Activated naive CD4-positive, alpha-beta T cell (primary cell): ENCODE results near the gene KLHL29.

ENCODE experiments used
- DNase-seq, 4 experiments: peaks; one replicate each; lab custom pipeline; 2025; lab: John Stamatoyannopoulos, UW

The KLHL29 gene

GRCh38 chr2:23593752-23594459 lies 208.9 kb downstream of the KLHL29 start:
- no peak for DNase-seq

GRCh38 chr2:23594460-23594825 lies 209.5 kb downstream of the KLHL29 start:
- DNase-seq = no peak

- DNase-seq = no peak
Measured at GRCh38 chr2:23595021-23595420, 210.0 kb downstream of the KLHL29 start.

- no peak for DNase-seq
Measured at GRCh38 chr2:23595601-23596251, 210.7 kb downstream of the KLHL29 start.

- DNase-seq = no peak
Measured at GRCh38 chr2:23596316-23596885, 211.4 kb downstream of the KLHL29 start.

GRCh38 chr2:23597687-23598086 lies 212.7 kb downstream of the KLHL29 start:
- no peak for DNase-seq

GRCh38 chr2:23599006-23599405 lies 214.0 kb downstream of the KLHL29 start:
- no peak for DNase-seq

GRCh38 chr2:23599667-23600066 lies 214.7 kb downstream of the KLHL29 start:
- no peak for DNase-seq

- no peak for DNase-seq
Measured at GRCh38 chr2:23600346-23600745, 215.4 kb downstream of the KLHL29 start.

- DNase-seq = no peak
Measured at GRCh38 chr2:23601301-23601965, 216.5 kb downstream of the KLHL29 start.

- no peak for DNase-seq
Measured at GRCh38 chr2:23602116-23602515, 217.1 kb downstream of the KLHL29 start.

- DNase-seq = no peak
Measured at GRCh38 chr2:23603156-23603555, 218.2 kb downstream of the KLHL29 start.

- no peak for DNase-seq
Measured at GRCh38 chr2:23603581-23603980, 218.6 kb downstream of the KLHL29 start.

- no peak for DNase-seq
Measured at GRCh38 chr2:23604731-23605130, 219.8 kb downstream of the KLHL29 start.

GRCh38 chr2:23605236-23605635 lies 220.3 kb downstream of the KLHL29 start:
- no peak for DNase-seq

- DNase-seq = no peak
Measured at GRCh38 chr2:23606196-23606595, 221.2 kb downstream of the KLHL29 start.

- no peak for DNase-seq
Measured at GRCh38 chr2:23606968-23607367, 222.0 kb downstream of the KLHL29 start.

- no peak for DNase-seq
Measured at GRCh38 chr2:23607925-23608324, 222.9 kb downstream of the KLHL29 start.

GRCh38 chr2:23609254-23609653 lies 224.3 kb downstream of the KLHL29 start:
- DNase-seq = no peak

GRCh38 chr2:23611839-23612238 lies 226.9 kb downstream of the KLHL29 start:
- DNase-seq = no peak

GRCh38 chr2:23614701-23615100 lies 229.7 kb downstream of the KLHL29 start:
- no peak for DNase-seq

- DNase-seq = no peak
Measured at GRCh38 chr2:23615216-23616020, 230.4 kb downstream of the KLHL29 start.
